Measurements from ENCODE around the gene IL1F10.

Gene IL1F10

DNA sequence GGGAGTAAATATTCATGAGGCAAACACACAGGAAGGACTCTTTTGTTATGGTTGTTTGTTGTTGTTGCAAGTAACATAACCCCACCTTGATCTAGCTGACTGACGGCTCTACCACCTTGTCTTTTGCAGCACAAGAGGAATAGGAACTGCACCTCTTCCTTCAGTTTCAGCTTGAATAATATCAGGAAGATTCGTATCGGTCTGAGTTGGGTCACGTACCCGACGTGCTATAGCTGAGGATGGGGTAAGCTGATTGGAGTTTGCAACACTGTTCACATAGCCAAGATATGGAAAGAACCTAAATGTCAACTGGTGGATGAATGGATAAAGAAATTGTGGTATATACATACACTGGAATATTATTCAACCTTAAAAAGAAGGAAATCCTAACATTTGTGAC lies 45.1 kb downstream of the IL1F10 start:
- DNase-seq (ENCODE audit: low spot score), result no peak

DNA sequence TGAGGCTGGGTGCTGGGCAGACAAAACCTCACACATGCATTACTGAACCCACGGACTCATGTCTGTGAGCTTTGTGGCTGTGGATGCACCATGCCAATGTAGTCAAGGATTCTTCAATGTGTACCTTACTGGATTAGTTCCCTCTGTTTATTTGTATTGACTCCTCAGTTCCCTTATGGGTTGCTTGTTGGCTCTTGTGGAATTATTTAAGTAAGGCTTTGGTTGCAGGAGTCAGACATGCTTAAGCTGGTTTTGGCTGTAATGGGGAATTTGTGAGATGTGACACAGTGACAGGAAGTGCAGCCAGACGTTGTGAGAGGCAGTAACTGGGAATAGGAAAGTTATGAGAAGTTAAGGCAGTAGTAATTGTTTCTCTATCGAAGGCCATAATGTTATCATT lies 46.0 kb downstream of the IL1F10 start:
- no peak for DNase-seq (ENCODE audit: low spot score)

DNA sequence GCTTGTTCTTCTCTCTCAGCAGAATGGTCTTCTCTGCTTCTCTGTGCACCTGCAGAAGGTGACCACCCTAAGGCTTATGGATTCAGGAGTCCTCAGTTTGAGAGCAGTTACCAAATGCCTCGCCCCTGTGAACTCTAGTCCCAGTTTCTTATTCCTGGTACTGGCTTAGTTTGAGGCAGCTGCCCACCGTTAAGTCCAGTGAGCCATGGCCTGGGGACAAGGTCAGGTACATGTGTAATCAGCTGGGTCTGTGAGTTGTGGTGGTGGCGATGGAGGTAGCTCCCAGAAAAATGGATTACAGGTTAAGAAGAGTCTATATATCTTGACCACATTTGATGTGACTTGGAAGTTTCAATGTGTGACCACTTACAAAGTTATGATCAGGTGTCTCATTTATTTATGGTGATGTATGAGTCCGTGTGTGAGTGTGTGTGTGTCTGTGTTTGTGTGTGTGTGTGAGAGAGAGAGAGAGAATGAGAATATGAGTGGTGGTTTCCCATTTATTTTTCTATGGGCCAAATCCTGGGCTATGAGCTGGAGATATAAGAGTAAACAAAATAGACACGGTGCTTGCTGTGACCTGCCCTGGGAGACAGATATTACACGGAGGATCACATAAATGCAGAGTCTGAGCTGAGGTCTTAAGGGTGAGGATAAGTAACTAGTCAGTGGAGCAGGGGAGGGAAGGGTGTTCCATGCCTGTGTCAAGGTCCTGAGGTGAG lies 46.6 kb downstream of the IL1F10 start:
- no peak for DNase-seq (ENCODE audit: low spot score)

DNA sequence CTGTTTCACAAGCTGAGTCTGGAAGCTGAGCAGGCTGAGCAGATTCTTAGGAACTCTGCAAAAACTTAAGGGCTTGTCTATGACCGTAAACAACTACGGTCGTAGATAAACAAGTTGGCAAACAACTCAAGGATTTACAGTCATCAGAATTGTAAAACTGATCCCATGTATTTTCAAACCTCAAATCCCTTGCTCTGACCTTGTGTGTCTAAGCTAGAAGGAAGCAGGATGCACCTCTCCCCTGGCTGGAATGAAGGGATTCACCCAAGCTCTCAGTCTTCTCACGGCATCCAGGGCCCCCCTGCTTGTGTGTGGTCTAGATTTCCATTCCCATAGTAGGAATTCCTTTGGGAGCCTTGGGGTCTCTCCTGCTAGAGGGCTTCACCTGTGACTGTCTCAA lies 47.2 kb downstream of the IL1F10 start:
- no peak for DNase-seq (ENCODE audit: low spot score)

DNA sequence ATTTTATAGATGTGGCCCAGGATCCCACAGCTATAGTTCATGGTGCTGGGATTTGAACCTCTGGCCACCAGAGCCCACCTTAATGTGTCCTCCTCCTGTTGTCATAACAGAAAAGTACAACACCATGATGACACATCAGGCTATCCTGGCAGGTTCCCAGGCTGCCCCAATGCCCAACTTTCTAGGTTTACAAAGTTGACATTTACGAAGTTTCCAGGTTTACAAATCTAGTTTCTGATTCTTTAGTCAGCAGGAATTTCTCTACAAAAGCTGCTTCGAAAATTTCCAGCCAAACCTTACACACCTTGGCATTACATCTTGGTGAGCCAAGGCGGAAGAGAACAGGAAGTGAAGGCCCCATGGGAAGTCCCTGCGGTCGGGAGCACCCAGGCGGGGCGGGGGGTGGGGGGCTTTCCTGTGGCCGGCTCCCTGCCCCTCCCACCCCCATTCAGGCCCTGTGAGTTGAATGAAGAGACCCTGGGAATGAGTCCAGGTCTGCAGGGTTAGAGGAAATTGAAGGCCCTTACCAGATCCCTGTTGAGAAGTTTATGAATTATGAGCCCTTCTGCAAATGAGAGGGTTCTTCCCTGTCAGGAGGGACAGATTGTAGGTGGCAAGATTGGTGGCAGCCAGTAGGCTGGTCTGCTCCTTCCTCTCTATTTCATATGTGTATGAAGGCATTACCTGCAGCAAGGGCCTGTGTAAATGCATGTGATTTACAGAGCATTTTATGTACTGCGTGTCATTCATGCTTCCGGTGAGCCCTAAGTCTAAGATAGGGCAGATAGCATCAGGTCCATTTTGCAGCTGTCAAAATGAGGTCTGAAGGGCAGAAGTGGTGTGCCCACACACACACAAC lies 48.6 kb downstream of the IL1F10 start:
- no peak for DNase-seq (ENCODE audit: low spot score)

DNA sequence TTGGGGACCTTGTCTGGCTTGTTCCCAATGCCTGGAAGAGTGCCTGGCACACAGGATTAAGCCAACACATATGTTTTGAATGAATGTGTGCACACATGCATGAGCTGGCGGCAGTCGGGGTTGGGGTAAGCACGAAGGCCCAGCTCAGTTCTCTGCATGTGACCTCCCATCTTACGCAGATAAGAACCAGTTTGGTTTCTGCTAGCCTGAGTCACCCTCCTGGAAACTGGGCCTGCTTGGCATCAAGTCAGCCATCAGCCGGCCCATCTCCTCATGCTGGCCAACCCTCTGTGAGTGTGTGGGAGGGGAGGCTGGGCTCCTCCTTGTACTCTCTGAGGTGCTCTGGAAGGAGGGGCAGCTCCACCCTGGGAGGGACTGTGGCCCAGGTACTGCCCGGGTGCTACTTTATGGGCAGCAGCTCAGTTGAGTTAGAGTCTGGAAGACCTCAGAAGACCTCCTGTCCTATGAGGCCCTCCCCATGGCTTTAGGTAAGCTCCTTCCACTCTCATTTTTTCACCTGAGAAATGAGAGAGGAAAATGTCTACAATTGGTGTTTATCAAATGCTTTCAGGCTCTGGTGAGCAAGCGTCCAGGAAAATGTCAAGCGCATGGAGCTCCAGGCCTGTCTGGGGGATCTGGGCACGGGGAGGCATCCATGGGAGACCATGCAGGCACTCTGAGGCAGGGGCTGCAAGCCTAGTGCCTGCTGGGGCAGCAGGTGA lies 49.9 kb downstream of the IL1F10 start:
- peak; percentile 86 for DNase-seq (ENCODE audit: low spot score)

DNA sequence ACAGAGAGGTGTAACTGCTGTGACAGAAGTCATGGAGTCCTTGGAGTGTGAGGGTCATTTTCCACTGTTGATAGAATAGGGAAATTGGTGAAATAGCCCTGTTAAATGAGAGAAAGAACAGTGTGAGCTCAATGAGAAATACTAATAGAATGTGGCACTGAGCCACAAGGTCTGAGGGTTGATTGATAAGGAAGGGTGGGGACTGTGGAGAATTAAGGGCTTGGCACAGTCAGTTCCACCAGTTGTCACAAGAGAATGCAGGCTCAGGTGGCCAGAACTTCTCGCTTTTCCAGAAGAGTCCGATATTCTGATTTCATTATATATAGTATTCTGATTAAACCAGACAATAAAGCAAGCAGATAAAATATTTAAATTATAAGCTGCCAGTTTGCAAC lies 50.5 kb downstream of the IL1F10 start:
- no peak for DNase-seq (ENCODE audit: low spot score)

DNA sequence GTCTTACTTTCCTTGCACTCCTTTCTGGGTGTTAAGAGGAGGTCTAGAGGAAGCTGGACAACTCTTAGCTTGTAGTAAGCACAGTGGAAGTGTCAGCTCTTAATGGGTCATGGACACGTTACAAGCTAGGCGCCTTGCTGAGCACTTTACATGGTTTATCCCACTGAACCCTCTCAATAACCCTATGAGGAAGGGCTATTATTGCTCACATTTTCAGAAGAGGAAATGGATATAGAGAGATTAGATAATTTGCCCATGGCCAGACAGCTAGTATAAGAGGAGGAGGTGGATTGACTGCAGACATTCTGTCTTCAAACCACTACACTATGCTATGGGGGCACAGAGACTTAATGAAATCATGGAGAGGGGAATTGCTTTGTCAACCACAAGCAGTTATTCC lies 51.3 kb downstream of the IL1F10 start:
- DNase-seq (ENCODE audit: low spot score), result no peak

DNA sequence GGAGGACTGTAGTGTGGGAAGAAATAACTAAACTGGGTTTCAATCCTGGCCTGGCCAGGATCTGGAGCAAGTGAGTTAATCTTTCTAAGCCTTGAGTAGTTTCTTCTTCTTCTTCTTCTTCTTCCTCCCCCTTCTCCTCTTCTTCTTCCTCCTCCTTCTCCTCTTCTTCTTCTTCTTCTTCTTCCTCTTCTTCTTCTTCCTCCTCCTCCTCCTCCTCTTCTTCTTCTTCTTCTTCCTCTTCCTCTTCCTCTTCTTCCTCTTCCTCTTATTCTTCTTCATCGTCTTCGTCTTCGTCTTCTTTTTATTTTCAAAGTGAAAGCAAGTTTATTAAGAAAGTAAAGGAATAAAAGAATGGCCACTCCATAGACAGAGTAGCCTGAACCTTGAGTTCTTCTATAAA lies 53.1 kb downstream of the IL1F10 start:
- no peak for DNase-seq (ENCODE audit: low spot score)

DNA sequence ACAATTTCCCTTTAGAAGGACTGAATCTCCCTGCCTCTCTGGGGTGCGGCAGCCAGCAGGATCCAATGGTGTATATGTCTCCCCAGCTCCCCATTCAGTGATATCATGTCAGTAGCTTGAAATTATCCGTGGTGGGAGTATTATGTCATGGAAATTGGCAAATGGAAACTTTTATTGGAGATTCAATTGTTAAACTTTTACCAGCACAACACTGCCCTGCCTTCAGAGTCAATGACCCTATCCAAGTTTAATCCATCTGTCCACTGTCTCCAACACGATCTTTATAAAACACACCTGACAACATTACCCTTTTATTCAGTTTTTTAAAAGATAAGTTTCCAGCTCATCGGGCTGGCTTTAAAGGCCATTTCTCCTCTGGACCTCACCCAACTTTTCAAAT lies 54.6 kb downstream of the IL1F10 start:
- no peak for DNase-seq (ENCODE audit: low spot score)

DNA sequence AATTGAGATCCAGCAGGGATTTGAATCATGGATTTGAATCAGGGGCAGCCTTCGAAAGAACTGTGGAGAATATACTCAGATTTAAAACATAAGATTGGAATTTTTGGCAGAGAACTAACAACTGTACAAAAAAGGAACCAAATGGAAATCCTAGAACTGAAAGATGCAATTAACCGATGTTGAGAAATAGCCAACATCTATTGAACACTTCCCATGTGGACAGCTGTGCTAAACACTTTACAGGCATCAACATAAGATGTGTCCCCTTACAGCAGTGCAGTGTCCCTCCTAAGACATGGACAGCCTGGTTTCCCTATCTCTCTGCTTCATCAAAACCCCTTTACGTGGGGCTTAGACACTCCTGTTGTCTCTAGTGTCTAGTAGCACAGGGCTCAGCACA lies 56.0 kb downstream of the IL1F10 start:
- DNase-seq (ENCODE audit: low spot score), result no peak

DNA sequence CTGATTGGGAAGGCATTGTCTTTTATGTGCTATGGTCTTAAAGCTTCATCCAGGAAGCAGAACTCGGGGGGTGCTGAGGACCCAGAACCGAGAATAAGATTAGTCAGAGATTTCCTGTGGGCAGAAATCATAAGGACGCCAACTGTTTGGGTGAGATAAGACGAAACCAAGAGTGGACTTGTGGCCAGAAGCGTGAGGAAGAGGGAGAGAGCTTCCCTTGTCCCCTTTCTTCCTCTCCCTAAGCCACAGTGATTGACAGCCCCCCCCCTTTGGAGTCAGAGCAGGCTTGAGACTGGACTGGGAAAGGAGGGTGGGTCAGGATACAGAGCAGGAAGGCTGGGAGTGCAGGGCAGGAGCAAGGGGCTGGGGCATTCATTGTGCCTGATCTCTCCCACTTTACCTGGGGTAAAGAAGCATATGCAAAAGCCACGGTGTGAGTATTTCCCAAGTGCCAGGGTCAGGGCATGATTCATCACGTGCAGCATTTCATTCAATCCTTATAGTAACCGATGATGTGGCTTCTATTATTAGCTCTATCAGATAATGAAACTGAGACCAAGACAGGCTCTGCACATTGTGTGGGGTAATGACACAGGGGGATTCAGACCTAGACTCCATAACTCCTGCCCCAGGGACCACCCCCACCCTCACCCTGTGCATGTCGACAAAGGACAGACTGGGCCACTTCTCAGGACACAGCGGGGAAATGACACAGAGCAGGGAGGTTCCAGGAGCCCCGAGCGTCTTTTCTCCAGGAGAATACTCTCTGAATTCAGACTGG lies 56.6 kb downstream of the IL1F10 start:
- DNase-seq (ENCODE audit: low spot score), result peak; percentile 59

Measured in AG08395 (cell line).